CD4-positive, alpha-beta memory T cell (primary cell): ENCODE data around the gene RITA1. TPM values are rescaled to one million over a fixed set of nuclear protein-coding genes. Genes with fewer than 3 reads are reported as not detected.

Source experiments
- CTCF ChIA-PET: fragments of 350-600 bp; sonication (Branson Sonifier 250); formaldehyde crosslinking; loops from one replicate; lab custom pipeline; 2021; ENCODE audit warnings: inconsistent platforms; ENCODE audit not compliant: partially characterized antibody; lab: Charles Lee
- POLR2A ChIA-PET: fragments of 350-600 bp; sonication (Branson Sonifier 250); formaldehyde crosslinking; loops from one replicate; lab custom pipeline; 2021; ENCODE audit not compliant: partially characterized antibody; lab: Charles Lee
- DNase-seq, 5 donors: peaks; one replicate each; pipeline versions ENCODE4 v3.0.0 to v3.0.0-alpha.2; 2020 to 2022; ENCODE audit warnings: mixed read lengths in 1 of 5
- H3K27ac ChIP-seq: one replicate; pipeline ENCODE4 v1.7.0; 2013; ENCODE audit warnings: low read depth, low read length
- H3K27me3 ChIP-seq: 2 replicates; pipeline ENCODE4 v1.7.0; 2013; ENCODE audit warnings: mild to moderate bottlenecking, low read length, moderate library complexity; ENCODE audit not compliant: insufficient read depth
- H3K36me3 ChIP-seq: 2 replicates; pipeline ENCODE4 v1.7.0; 2013; ENCODE audit warnings: mild to moderate bottlenecking, low read length, moderate library complexity; ENCODE audit not compliant: insufficient read depth
- H3K4me1 ChIP-seq: 2 replicates; pipeline ENCODE4 v1.7.0; 2013; ENCODE audit warnings: mild to moderate bottlenecking, low read length, moderate library complexity; ENCODE audit not compliant: insufficient read depth
- H3K4me3 ChIP-seq, 2 donors: one replicate each; pipeline ENCODE4 v1.7.0; 2013; ENCODE audit warnings: low read length in 2 of 2, mild to moderate bottlenecking in 1 of 2
- H3K9me3 ChIP-seq, 2 donors: one replicate each; pipeline ENCODE4 v1.7.0; 2013; ENCODE audit warnings: low read length in 2 of 2, control low read depth in 1 of 2; ENCODE audit not compliant: control insufficient read depth in 1 of 2
- H3K27ac Mint-ChIP-seq, 7 donors: one replicate each; pipeline ENCODE4 v1.8.0; 2020 to 2021; ENCODE audit warnings: mixed read lengths in 7 of 7, mild to moderate bottlenecking in 6 of 7, inconsistent platforms in 3 of 7, moderate library complexity in 3 of 7
- H3K27me3 Mint-ChIP-seq, 2 donors: one replicate each; pipeline ENCODE4 v1.8.0; 2020 to 2021; ENCODE audit warnings: mixed read lengths in 2 of 2
- H3K36me3 Mint-ChIP-seq, 2 donors: one replicate each; pipeline ENCODE4 v1.8.0; 2020 to 2021; ENCODE audit warnings: mixed read lengths in 2 of 2, inconsistent platforms in 1 of 2, mild to moderate bottlenecking in 1 of 2
- H3K4me1 Mint-ChIP-seq, 4 donors: one replicate each; pipeline ENCODE4 v1.8.0; 2020 to 2021; ENCODE audit warnings: mixed read lengths in 4 of 4, mild to moderate bottlenecking in 1 of 4
- H3K4me3 Mint-ChIP-seq, 8 donors: one replicate each; pipeline ENCODE4 v1.8.0; 2020 to 2021; ENCODE audit warnings: mixed read lengths in 8 of 8, mild to moderate bottlenecking in 7 of 8, moderate library complexity in 6 of 8, inconsistent platforms in 3 of 8
- H3K9me3 Mint-ChIP-seq, 8 donors: one replicate each; pipeline ENCODE4 v1.8.0; 2020 to 2021; ENCODE audit warnings: mixed read lengths in 8 of 8, mild to moderate bottlenecking in 5 of 8, inconsistent platforms in 3 of 8, moderate library complexity in 1 of 8
- intact Hi-C: fragments of 100-400 bp; cut with micrococcal nuclease; formaldehyde crosslinking; loops from one replicate; pipeline ENCODE4 v1.15.1; 2023
- polyA plus RNA-seq, 2 donors: library from polyadenylated mRNA; unstranded; fragments of 300-500 nt; fragmentation: Illumina TruSeq; gene quantifications; one replicate each; pipeline ENCODE4 v1.2.3, GENCODE V29; 2021
- total RNA-seq, 2 experiments: library from RNA; stranded (reverse); gene quantifications; one replicate each; pipeline ENCODE4 v1.2.3, GENCODE V29; 2021

RITA1 gene, protein sequence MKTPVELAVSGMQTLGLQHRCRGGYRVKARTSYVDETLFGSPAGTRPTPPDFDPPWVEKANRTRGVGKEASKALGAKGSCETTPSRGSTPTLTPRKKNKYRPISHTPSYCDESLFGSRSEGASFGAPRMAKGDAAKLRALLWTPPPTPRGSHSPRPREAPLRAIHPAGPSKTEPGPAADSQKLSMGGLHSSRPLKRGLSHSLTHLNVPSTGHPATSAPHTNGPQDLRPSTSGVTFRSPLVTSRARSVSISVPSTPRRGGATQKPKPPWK
- total RNA-seq (10 to 100 TPM; 12.8 to 14.2 TPM), polyA plus RNA-seq (10 to 100 TPM; 19.4 to 25.9 TPM)

DNA sequence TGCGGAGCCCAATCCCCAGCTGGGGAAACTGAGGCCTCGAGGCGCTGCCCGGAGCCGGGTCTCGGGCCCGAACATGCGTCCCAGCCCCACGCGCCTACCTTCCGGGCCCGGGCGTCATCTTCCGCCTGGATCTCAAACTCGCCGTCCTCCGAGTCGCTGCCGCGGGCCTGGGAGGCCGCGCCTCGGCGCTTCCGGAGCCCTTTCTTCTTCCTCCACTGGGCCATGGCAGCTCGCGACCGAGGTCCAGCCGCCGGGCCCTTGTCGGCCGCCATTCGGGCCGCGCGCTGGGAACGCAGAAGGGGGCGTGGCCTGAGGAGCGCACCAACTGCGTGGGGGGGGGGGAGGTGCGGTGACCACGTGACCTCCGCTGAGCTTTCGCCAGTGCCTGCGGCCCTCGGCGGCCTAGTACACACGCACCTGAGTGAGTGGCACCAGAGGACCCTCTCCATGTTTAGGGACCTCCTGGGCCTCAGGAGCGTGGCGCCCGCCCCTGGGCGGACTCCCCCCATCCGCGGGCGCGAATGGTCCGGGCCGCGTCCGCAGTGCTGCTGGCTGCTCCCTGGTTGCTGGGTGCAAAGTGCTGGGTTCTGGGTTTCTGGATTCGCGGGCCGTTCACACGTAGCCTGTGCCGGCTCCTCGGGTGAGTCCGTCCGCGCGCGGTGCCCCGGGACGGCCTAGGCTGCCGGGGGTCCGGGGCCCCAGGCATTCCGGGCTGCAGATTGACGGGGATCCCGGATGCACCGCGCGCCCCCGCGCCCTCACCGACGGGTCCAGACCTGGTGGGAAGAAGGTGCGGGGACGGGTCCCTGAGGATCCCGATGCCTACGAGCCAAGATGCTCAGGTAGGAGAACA lies at the start of gene RITA1, which contains the start of gene DDX54:
Gene RITA1 (plus strand): TSS at position 542 of the 853 bp plus-strand sequence. CDS start 1,026 bp downstream, outside the sequence.
Gene DDX54 (minus strand): TSS at position 299 of the 853 bp plus-strand sequence. CDS start 27 bp downstream, at position 272.
- Histone ChIP-seq H3K27me3 (no peaks in the 10 kb centered on the region), H3K27ac (peak within 1 kb of the TSS; percentile 92), H3K9me3 (no peaks in the 10 kb centered on the region), H3K4me1 (peaks cover 42% of the 10 kb centered on the region), H3K36me3 (peaks cover 7% of the 10 kb centered on the region), H3K4me3 (peak within 1 kb of the TSS; percentile 74 to 91)
- Mint-ChIP-seq H3K4me3 (peak within 1 kb of the TSS; percentile 95 to 98 (median 96)), H3K36me3 (peaks cover 8 to 34% of the 10 kb centered on the region in 2 donors), H3K4me1 (peaks cover 25 to 53% (median 37%) of the 10 kb centered on the region in 4 donors), H3K27me3 (no peaks in the 10 kb centered on the region), H3K27ac (peak within 1 kb of the TSS; percentile 95 to 98 (median 97)), H3K9me3 (peaks cover 0 to 1% (median 0%) of the 10 kb centered on the region in 8 donors)
- DNase-seq = peak; percentile 78 to 91 (median 87)
- intact Hi-C loops = loop anchor here (1.0 to 10.0 kb wide), 5 partner anchors 36 to 281 kb away; partner anchors contain the start of genes OAS1, OAS2, PLBD2 and SLC8B1
- POLR2A ChIA-PET = interaction anchor here (0.7 to 6.1 kb wide), 15 partner anchors 10 to 207 kb away, joined by 3 to 55 read pairs (median 4); partner anchors contain the start of genes OAS2, SLC8B1 and TPCN1
- CTCF ChIA-PET = interaction anchor here (1.1 to 1.3 kb wide), 2 partner anchors 9 to 87 kb away, joined by 3 to 4 read pairs; no protein-coding TSS in a partner anchor

DNA sequence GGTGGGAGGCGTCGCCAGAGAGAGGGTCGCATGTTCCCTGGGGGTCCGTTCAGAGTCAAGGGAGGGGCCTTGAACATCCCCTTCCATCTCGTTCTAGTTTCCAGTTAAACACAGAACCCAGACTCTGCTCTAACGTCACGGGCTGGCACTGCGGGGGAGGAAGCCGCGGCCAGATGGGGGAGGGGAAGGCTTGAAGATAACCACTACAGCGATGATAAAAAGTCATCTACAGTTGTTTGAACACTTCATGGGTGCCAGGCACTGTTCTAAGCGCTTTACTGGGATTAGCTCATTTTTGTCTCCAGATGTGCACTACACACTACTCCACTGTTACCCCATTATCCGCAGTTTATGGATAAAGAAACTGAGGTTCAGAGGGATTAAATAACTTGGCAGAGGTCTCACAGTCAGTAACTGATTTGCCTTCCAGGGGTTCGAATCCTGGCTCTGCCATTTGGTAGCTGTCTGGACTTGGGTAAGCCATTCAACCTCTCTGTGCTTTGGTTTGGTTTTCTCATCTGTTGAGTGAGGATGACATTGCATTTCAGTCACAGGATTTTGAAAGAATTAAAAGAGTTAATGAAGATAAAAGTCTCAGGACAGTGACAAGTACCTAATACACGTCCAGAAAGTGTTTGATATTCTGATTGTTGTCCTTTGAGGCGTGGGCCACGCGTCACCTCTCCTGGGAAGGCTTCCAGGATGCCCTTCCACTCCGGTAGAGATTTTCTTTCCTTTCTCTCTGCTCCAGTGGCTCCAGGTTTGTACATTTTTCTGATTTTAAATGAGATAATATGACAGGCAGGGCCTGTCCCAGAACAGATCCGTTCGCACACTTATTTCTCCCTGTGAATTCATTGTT lies 49.2 kb upstream of the RITA1 start:
- CTCF ChIA-PET = interaction anchor here (4.1 kb wide), 1 partner anchor 17 kb away, joined by 15 read pairs; no protein-coding TSS in a partner anchor
- Histone ChIP-seq H3K9me3 (no peaks in the 10 kb centered on the region), H3K4me3 (peak overlapping the region; percentile 34), H3K4me1 (peaks cover 20% of the 10 kb centered on the region), H3K27me3 (no peaks in the 10 kb centered on the region), H3K27ac (no peak overlapping the region), H3K36me3 (no peaks in the 10 kb centered on the region)
- Mint-ChIP-seq H3K27ac (peak overlapping the region; percentile 26 to 91 (median 84)), H3K9me3 (no peaks in the 10 kb centered on the region), H3K4me1 (peaks cover 4 to 19% (median 11%) of the 10 kb centered on the region in 4 donors), H3K36me3 (no peaks in the 10 kb centered on the region), H3K27me3 (peaks cover 3% of the 10 kb centered on the region in 2 donors), H3K4me3 (peak overlapping the region; percentile 56 to 90 (median 80))
- POLR2A ChIA-PET = no interaction called here
- intact Hi-C loops = no loop called here
- DNase-seq = peak; percentile 55 to 80 (median 56)

DNA sequence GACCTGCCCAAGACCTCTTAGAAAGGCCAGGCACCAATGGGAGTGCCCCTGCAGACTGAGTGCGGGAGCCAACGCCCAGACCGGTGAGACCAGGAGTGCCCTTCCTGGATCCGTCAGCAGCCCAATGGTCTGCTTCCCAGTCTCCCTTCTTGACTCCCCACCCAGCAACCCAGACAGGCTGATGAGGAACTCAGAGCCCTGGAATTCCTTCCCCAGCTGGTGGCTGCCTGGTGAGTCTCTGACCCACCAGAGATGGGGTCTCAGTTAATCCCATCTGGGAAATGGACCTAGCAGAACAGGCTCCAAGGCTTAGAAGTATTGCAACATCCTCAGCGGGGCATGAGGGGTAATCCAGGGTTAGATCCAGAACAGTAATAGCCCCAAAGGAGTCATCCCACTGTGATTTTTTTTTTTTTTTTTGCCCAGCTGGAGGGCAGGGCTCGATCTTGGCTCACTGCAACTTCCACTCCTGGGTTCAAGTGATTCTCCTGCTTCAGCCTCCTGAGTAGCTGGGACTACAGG lies 48.5 kb upstream of the RITA1 start:
- ChIA-PET CTCF (interaction anchor here (0.8 to 4.1 kb wide), 3 partner anchors 16 to 89 kb away, joined by 3 to 15 read pairs (median 5); no protein-coding TSS in a partner anchor), POLR2A (no interaction called here)
- Histone ChIP-seq H3K36me3 (no peaks in the 10 kb centered on the region), H3K9me3 (no peaks in the 10 kb centered on the region), H3K4me3 (no peak overlapping the region), H3K27ac (no peak overlapping the region), H3K4me1 (peaks cover 20% of the 10 kb centered on the region), H3K27me3 (no peaks in the 10 kb centered on the region)
- Mint-ChIP-seq H3K27ac (no peak overlapping the region), H3K27me3 (peaks cover 3% of the 10 kb centered on the region in 2 donors), H3K36me3 (no peaks in the 10 kb centered on the region), H3K9me3 (no peaks in the 10 kb centered on the region), H3K4me1 (peaks cover 4 to 19% (median 11%) of the 10 kb centered on the region in 4 donors), H3K4me3 (peak overlapping the region in 1 of 8 donors; percentile 17)
- intact Hi-C loops = no loop called here
- DNase-seq = no peak

DNA sequence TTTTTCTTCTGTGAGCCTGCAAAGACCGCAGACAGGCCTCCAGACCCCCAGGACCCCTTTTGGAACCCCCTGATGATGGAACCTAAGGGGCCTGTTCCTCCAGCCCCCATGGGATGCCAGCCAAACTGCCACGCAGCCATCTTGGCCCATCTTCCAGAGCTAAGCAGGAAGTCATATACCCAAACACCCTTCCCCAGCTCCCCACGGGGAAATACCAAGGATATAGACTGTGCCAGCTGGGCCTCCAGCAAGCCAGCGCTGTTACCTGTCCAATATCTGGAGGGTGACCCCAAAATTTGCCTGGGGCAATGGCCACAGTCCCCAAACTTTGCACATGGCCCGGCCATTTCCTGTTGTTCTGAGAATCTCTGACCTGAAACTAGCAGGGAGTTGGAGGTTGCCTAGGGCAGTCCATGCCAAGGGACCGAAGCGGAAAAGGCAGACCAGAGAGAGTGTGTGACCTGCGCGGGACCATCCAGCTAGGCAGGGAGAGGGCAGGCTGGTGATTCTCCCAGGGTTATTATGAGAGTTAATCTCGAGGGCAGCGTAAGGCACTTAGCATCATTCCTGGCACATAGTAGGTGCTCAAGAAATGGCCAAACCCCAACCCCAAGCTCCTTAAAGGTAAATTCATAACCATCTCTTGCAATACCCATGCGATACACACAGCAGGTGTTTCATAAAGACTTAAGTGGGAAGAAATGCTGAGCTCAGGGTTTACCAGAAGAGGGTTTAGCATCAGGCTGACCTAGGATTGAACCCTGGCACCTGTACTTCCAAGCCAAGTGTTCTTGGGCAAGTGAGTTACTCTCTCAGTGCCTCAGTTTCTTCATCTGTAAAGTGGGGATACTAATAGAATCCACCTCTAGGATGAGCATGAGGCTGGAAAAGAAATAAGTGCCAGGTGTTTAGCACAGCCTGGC lies 47.4 kb upstream of the RITA1 start:
- no peak for DNase-seq
- peaks cover 20% of the 10 kb centered on the region for H3K4me1 ChIP-seq
- H3K27ac ChIP-seq = no peak overlapping the region
- intact Hi-C loops = no loop called here
- no peak overlapping the region for H3K27ac Mint-ChIP-seq
- no peak overlapping the region for H3K4me3 Mint-ChIP-seq
- H3K36me3 Mint-ChIP-seq = no peaks in the 10 kb centered on the region
- no peaks in the 10 kb centered on the region for H3K9me3 ChIP-seq
- H3K4me3 ChIP-seq = no peak overlapping the region
- peaks cover 4 to 19% (median 11%) of the 10 kb centered on the region in 4 donors for H3K4me1 Mint-ChIP-seq
- H3K27me3 ChIP-seq = no peaks in the 10 kb centered on the region
- POLR2A ChIA-PET = no interaction called here
- H3K36me3 ChIP-seq = no peaks in the 10 kb centered on the region
- H3K27me3 Mint-ChIP-seq = peaks cover 3% of the 10 kb centered on the region in 2 donors
- no peaks in the 10 kb centered on the region for H3K9me3 Mint-ChIP-seq
- CTCF ChIA-PET = interaction anchor here (0.5 to 4.1 kb wide), 5 partner anchors 8 to 90 kb away, joined by 3 to 15 read pairs (median 4); no protein-coding TSS in a partner anchor

DNA sequence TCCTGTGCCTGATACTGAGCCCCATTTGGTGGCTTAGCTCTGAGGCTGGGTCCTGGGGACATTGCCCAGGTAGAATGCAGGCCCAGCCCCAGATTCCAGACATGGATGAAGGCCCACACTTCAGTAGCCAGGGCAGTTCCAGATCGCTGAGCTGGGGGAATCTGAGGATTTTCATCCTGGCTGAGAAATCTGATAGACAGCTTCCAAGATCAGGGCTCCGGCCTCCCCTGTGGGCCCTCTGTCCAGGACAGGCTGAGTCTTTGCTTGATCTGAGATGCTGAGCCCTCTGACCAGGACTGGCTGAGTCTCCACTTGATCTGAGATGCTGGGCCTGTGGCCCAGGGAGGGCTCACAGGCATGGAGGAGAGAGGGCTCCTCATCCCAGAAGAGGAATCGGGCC lies 46.7 kb upstream of the RITA1 start:
- H3K27me3 ChIP-seq = no peaks in the 10 kb centered on the region
- no peaks in the 10 kb centered on the region for H3K36me3 ChIP-seq
- ChIA-PET POLR2A (no interaction called here), CTCF (interaction anchor here (0.5 to 0.9 kb wide), 2 partner anchors 7 to 35 kb away, joined by 3 to 4 read pairs; no protein-coding TSS in a partner anchor)
- H3K9me3 Mint-ChIP-seq = no peaks in the 10 kb centered on the region
- H3K27ac ChIP-seq = no peak overlapping the region
- peaks cover 20% of the 10 kb centered on the region for H3K4me1 ChIP-seq
- no peaks in the 10 kb centered on the region for H3K36me3 Mint-ChIP-seq
- no peak overlapping the region for H3K4me3 ChIP-seq
- peaks cover 3% of the 10 kb centered on the region in 2 donors for H3K27me3 Mint-ChIP-seq
- intact Hi-C loops = no loop called here
- H3K4me1 Mint-ChIP-seq = peaks cover 4 to 19% (median 11%) of the 10 kb centered on the region in 4 donors
- H3K27ac Mint-ChIP-seq = no peak overlapping the region
- DNase-seq = no peak
- no peak overlapping the region for H3K4me3 Mint-ChIP-seq
- H3K9me3 ChIP-seq = no peaks in the 10 kb centered on the region
